Activated naive CD4-positive, alpha-beta T cell treated with anti-CD3 and anti-CD28 coated beads, Interleukin-2, amount 10 ng/mL, durations not matched to agents 7 days and 5 days (primary cell): ENCODE data around the gene SH3GL1.

Experiments used
- CTCF ChIA-PET: fragments of 350-600 bp; sonication (Branson Sonifier 250); formaldehyde crosslinking; loops from one replicate; lab custom pipeline; 2021; ENCODE audit warnings: antibody characterized with exemption; lab: Charles Lee
- DNase-seq: peaks from one replicate; pipeline ENCODE4 v3.0.0-alpha.2; 2020
- H3K27ac Mint-ChIP-seq: one replicate; pipeline ENCODE4 v1.8.0; 2021; ENCODE audit warnings: mild to moderate bottlenecking, moderate library complexity, mixed read lengths
- H3K27me3 Mint-ChIP-seq: one replicate; pipeline ENCODE4 v1.8.0; 2021; ENCODE audit warnings: mild to moderate bottlenecking, mixed read lengths
- H3K36me3 Mint-ChIP-seq: one replicate; pipeline ENCODE4 v1.8.0; 2021; ENCODE audit warnings: mixed read lengths
- H3K4me1 Mint-ChIP-seq: one replicate; pipeline ENCODE4 v1.8.0; 2021; ENCODE audit warnings: mixed read lengths
- H3K4me3 Mint-ChIP-seq: one replicate; pipeline ENCODE4 v1.8.0; 2021; ENCODE audit warnings: mild to moderate bottlenecking, moderate library complexity, mixed read lengths
- H3K9me3 Mint-ChIP-seq: one replicate; pipeline ENCODE4 v1.8.0; 2021; ENCODE audit warnings: mixed read lengths

The SH3GL1 gene

GRCh38 chr19:4363571-4364304 lies 36.6 kb downstream of the SH3GL1 start:
- CTCF ChIA-PET = interaction anchor here (0.9 to 4.1 kb wide), 3 partner anchors 11 to 97 kb away, joined by 5 to 16 read pairs (median 8); partner anchors contain the start of gene SH3GL1
- DNase-seq = no peak
- peaks cover 34% of the 10 kb centered on the region for H3K36me3 Mint-ChIP-seq
- H3K4me1 Mint-ChIP-seq = peaks cover 23% of the 10 kb centered on the region
- no peaks in the 10 kb centered on the region for H3K9me3 Mint-ChIP-seq
- H3K27me3 Mint-ChIP-seq = no peaks in the 10 kb centered on the region
- H3K27ac Mint-ChIP-seq = no peak overlapping the region
- no peak overlapping the region for H3K4me3 Mint-ChIP-seq

GRCh38 chr19:4362831-4363545 lies 37.4 kb downstream of the SH3GL1 start:
- Mint-ChIP-seq H3K9me3 (no peaks in the 10 kb centered on the region), H3K4me3 (no peak overlapping the region), H3K27ac (no peak overlapping the region), H3K36me3 (peaks cover 30% of the 10 kb centered on the region), H3K27me3 (no peaks in the 10 kb centered on the region), H3K4me1 (peaks cover 15% of the 10 kb centered on the region)
- CTCF ChIA-PET = interaction anchor here (0.9 to 1.5 kb wide), 2 partner anchors 38 to 96 kb away, joined by 5 to 8 read pairs; partner anchors contain the start of gene SH3GL1
- DNase-seq = no peak

- DNase-seq = no peak
- peaks cover 8% of the 10 kb centered on the region for H3K4me1 Mint-ChIP-seq
- H3K4me3 Mint-ChIP-seq = no peak overlapping the region
- no peaks in the 10 kb centered on the region for H3K9me3 Mint-ChIP-seq
- H3K27me3 Mint-ChIP-seq = peaks cover 4% of the 10 kb centered on the region
- H3K36me3 Mint-ChIP-seq = peaks cover 28% of the 10 kb centered on the region
- H3K27ac Mint-ChIP-seq = peak overlapping the region; percentile 11
- CTCF ChIA-PET = interaction anchor here (0.7 to 0.9 kb wide), 2 partner anchors 38 to 95 kb away, joined by 3 to 5 read pairs; partner anchors contain the start of gene SH3GL1
These were observed 38.1 kb downstream of the SH3GL1 start for GRCh38 chr19:4362101-4362828.

GRCh38 chr19:4361152-4362046 lies 38.9 kb downstream of the SH3GL1 start:
- H3K27ac Mint-ChIP-seq = no peak overlapping the region
- no peak overlapping the region for H3K4me3 Mint-ChIP-seq
- H3K36me3 Mint-ChIP-seq = peaks cover 26% of the 10 kb centered on the region

GRCh38 chr19:4360641-4361151 lies 39.7 kb downstream of the SH3GL1 start:
- Mint-ChIP-seq H3K27me3 (peaks cover 4% of the 10 kb centered on the region), H3K4me1 (no peaks in the 10 kb centered on the region), H3K4me3 (no peak overlapping the region), H3K27ac (peak overlapping the region; percentile 69), H3K9me3 (no peaks in the 10 kb centered on the region), H3K36me3 (peaks cover 28% of the 10 kb centered on the region)
- no peak for DNase-seq
- CTCF ChIA-PET = interaction anchor here (0.5 to 1.2 kb wide), 2 partner anchors 8 to 16 kb away, joined by 3 to 5 read pairs; no protein-coding TSS in a partner anchor

More at GRCh38 chr19:4361152-4362046, 38.9 kb downstream of the SH3GL1 start:
- CTCF ChIA-PET = interaction anchor here (0.5 to 1.2 kb wide), 3 partner anchors 9 to 94 kb away, joined by 3 to 5 read pairs (median 3); no protein-coding TSS in a partner anchor
- no peaks in the 10 kb centered on the region for H3K9me3 Mint-ChIP-seq
- peaks cover under 1% of the 10 kb centered on the region for H3K4me1 Mint-ChIP-seq
- DNase-seq = no peak
- peaks cover 4% of the 10 kb centered on the region for H3K27me3 Mint-ChIP-seq

GRCh38 chr19:4360081-4360569 lies 40.2 kb downstream of the SH3GL1 start:
- Mint-ChIP-seq H3K9me3 (no peaks in the 10 kb centered on the region), H3K27ac (peak overlapping the region; percentile 69), H3K27me3 (peaks cover 4% of the 10 kb centered on the region), H3K36me3 (peaks cover 28% of the 10 kb centered on the region), H3K4me1 (no peaks in the 10 kb centered on the region), H3K4me3 (no peak overlapping the region)
- no peak for DNase-seq
- CTCF ChIA-PET = no interaction called here

- Mint-ChIP-seq H3K9me3 (no peaks in the 10 kb centered on the region), H3K27me3 (peaks cover 4% of the 10 kb centered on the region), H3K4me1 (no peaks in the 10 kb centered on the region), H3K36me3 (peaks cover 25% of the 10 kb centered on the region), H3K27ac (no peak overlapping the region), H3K4me3 (no peak overlapping the region)
- no peak for DNase-seq
- CTCF ChIA-PET = interaction anchor here (0.8 kb wide), 1 partner anchor 41 kb away, joined by 3 read pairs; the partner anchor contains the start of gene SH3GL1
These were observed 40.7 kb downstream of the SH3GL1 start for GRCh38 chr19:4359627-4360000.

- CTCF ChIA-PET = interaction anchor here (0.8 to 3.0 kb wide), 2 partner anchors 41 to 92 kb away, joined by 3 to 16 read pairs; partner anchors contain the start of gene SH3GL1
- peak overlapping the region; percentile 79 for H3K27ac Mint-ChIP-seq
- H3K4me1 Mint-ChIP-seq = no peaks in the 10 kb centered on the region
- H3K9me3 Mint-ChIP-seq = no peaks in the 10 kb centered on the region
- DNase-seq = no peak
- H3K4me3 Mint-ChIP-seq = no peak overlapping the region
- H3K27me3 Mint-ChIP-seq = peaks cover 4% of the 10 kb centered on the region
- peaks cover 24% of the 10 kb centered on the region for H3K36me3 Mint-ChIP-seq
These were observed 41.4 kb downstream of the SH3GL1 start for GRCh38 chr19:4358709-4359626.

GRCh38 chr19:4357921-4358326 lies 42.4 kb downstream of the SH3GL1 start:
- Mint-ChIP-seq H3K4me1 (no peaks in the 10 kb centered on the region), H3K27ac (no peak overlapping the region), H3K36me3 (peaks cover 22% of the 10 kb centered on the region), H3K27me3 (peaks cover 4% of the 10 kb centered on the region), H3K4me3 (no peak overlapping the region), H3K9me3 (no peaks in the 10 kb centered on the region)
- DNase-seq = no peak
- CTCF ChIA-PET = interaction anchor here (3.0 kb wide), 1 partner anchor 90 kb away, joined by 16 read pairs; no protein-coding TSS in a partner anchor

- Mint-ChIP-seq H3K36me3 (peaks cover 23% of the 10 kb centered on the region), H3K4me3 (no peak overlapping the region), H3K4me1 (no peaks in the 10 kb centered on the region), H3K27me3 (peaks cover 4% of the 10 kb centered on the region), H3K27ac (no peak overlapping the region), H3K9me3 (no peaks in the 10 kb centered on the region)
- no peak for DNase-seq
- CTCF ChIA-PET = interaction anchor here (3.0 kb wide), 1 partner anchor 90 kb away, joined by 16 read pairs; no protein-coding TSS in a partner anchor
These were observed 43.1 kb downstream of the SH3GL1 start for GRCh38 chr19:4357095-4357797.

GRCh38 chr19:4354897-4355296 lies 45.5 kb downstream of the SH3GL1 start:
- no peak overlapping the region for H3K27ac Mint-ChIP-seq
- peaks cover 4% of the 10 kb centered on the region for H3K27me3 Mint-ChIP-seq
- DNase-seq = no peak
- CTCF ChIA-PET = interaction anchor here (4.9 kb wide), 1 partner anchor 88 kb away, joined by 72 read pairs; no protein-coding TSS in a partner anchor
- no peak overlapping the region for H3K4me3 Mint-ChIP-seq
- H3K4me1 Mint-ChIP-seq = no peaks in the 10 kb centered on the region
- H3K36me3 Mint-ChIP-seq = peaks cover 14% of the 10 kb centered on the region
- H3K9me3 Mint-ChIP-seq = no peaks in the 10 kb centered on the region
